Measurements from ENCODE around the gene C10orf120. TPM values are rescaled to one million over a fixed set of nuclear protein-coding genes. Genes with fewer than 3 reads are reported as not detected.

The C10orf120 gene
- polyA plus RNA-seq, 3 donors: not detected

DNA sequence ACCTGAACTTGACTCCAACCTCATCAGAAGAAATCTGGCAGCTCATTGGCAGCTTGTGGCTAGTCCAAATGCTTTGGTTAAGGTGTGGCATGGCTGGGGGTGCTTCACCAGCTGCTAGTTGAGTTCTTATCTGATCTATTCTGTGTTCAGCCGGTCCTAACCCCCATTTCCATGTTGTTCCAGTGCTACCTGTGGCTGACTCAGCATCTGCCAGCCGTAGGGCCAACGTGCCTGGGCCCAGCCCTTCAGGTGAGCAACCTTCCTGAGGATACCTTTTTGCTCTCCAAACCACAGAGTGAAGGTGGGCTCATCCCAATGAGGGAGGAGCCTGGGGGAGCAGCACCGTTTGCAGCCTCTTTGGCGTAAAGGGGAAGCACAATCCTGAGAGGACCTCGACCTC, 46.8 kb upstream of the C10orf120 start:
- no peaks in the 10 kb centered on the region for H3K27me3 ChIP-seq (ENCODE audit: control insufficient read depth in 2 of 2, insufficient read depth in 2 of 2, low read length in 2 of 2)
- H3K4me2 ChIP-seq (replicated peaks; ENCODE audit: extremely low read depth, low read length, poor library complexity, severe bottlenecking): no peak overlapping the region
- no peak for DNase-seq
- no peak overlapping the region for H3K27ac ChIP-seq (ENCODE audit: low read depth in 1 of 2, low read length in 2 of 2)
- Mint-ChIP-seq H3K4me1 (no peaks in the 10 kb centered on the region), H3K27ac (no peak overlapping the region), H3K27me3 (ENCODE audit: low read depth in 3 of 3) (peaks cover 2 to 4% (median 2%) of the 10 kb centered on the region in 3 donors), H3K4me3 (no peak overlapping the region), H3K36me3 (no peaks in the 10 kb centered on the region), H3K9me3 (peaks cover 0 to 1% (median 0%) of the 10 kb centered on the region in 7 donors)
- no peaks in the 10 kb centered on the region for H3K4me1 ChIP-seq (ENCODE audit: control insufficient read depth in 1 of 2, insufficient read depth in 2 of 2, low read length in 2 of 2)
- WGBS (ENCODE audit: insufficient coverage): 72% methylated on average over 4 of the region's 6 CpGs
- H3K9me3 ChIP-seq (replicated peaks in 1 of 2; ENCODE audit: control insufficient read depth in 1 of 2, insufficient read depth in 1 of 2, low read length in 2 of 2): no peaks in the 10 kb centered on the region
- no peaks in the 10 kb centered on the region for H4K20me1 ChIP-seq (ENCODE audit: insufficient read depth, low read length)
- TF ChIP-seq, protein P1, sequence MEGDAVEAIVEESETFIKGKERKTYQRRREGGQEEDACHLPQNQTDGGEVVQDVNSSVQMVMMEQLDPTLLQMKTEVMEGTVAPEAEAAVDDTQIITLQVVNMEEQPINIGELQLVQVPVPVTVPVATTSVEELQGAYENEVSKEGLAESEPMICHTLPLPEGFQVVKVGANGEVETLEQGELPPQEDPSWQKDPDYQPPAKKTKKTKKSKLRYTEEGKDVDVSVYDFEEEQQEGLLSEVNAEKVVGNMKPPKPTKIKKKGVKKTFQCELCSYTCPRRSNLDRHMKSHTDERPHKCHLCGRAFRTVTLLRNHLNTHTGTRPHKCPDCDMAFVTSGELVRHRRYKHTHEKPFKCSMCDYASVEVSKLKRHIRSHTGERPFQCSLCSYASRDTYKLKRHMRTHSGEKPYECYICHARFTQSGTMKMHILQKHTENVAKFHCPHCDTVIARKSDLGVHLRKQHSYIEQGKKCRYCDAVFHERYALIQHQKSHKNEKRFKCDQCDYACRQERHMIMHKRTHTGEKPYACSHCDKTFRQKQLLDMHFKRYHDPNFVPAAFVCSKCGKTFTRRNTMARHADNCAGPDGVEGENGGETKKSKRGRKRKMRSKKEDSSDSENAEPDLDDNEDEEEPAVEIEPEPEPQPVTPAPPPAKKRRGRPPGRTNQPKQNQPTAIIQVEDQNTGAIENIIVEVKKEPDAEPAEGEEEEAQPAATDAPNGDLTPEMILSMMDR (IDR thresholded peaks at IDR 0.05): no peak
- intact Hi-C loops (cut with micrococcal nuclease): no loop called here
- H2AFZ ChIP-seq (ENCODE audit: insufficient read depth, low read depth, low read length, poor library complexity, severe bottlenecking): no peak overlapping the region
- H3K4me3 ChIP-seq (replicated peaks in 1 of 3; ENCODE audit: low read depth in 2 of 3, low read length in 3 of 3): no peak overlapping the region
- no peaks in the 10 kb centered on the region for H3K36me3 ChIP-seq (replicated peaks in 1 of 2; ENCODE audit: control insufficient read depth in 1 of 2, insufficient read depth in 2 of 2, low read length in 2 of 2)
- H3K9ac ChIP-seq (ENCODE audit: insufficient read depth, low read length, poor library complexity, severe bottlenecking): no peak overlapping the region
- H3K79me2 ChIP-seq (ENCODE audit: insufficient read depth, low read length): no peaks in the 10 kb centered on the region

DNA sequence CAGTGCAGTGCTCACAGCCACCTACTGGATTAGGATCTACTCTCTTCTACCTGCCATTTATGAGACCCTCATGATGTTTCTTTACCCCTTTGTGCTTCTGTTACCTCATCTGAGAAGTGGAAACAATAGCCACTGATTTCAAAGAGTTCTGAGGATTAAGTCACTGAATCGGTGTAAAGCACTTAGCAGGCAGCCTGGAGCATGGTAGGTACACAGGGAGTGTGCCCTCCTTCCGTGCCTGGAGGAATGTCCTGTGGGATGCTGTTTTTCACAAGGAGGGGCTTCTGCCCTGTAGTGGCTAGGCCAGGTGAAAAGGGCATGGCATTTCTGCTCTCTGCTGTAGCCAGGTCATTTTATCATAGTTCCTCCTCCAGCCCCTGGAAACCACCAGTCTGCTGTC, 44.6 kb upstream of the C10orf120 start:
- H3K4me1 ChIP-seq (ENCODE audit: control insufficient read depth in 1 of 2, insufficient read depth in 2 of 2, low read length in 2 of 2): no peaks in the 10 kb centered on the region
- H4K20me1 ChIP-seq (ENCODE audit: insufficient read depth, low read length): no peaks in the 10 kb centered on the region
- DNase-seq: no peak
- H3K36me3 ChIP-seq (replicated peaks in 1 of 2; ENCODE audit: control insufficient read depth in 1 of 2, insufficient read depth in 2 of 2, low read length in 2 of 2): no peaks in the 10 kb centered on the region
- no peaks in the 10 kb centered on the region for H3K79me2 ChIP-seq (ENCODE audit: insufficient read depth, low read length)
- H3K9me3 Mint-ChIP-seq: no peaks in the 10 kb centered on the region
- H3K4me3 ChIP-seq (replicated peaks in 1 of 3; ENCODE audit: low read depth in 2 of 3, low read length in 3 of 3): no peak overlapping the region
- no peaks in the 10 kb centered on the region for H3K4me1 Mint-ChIP-seq
- no peak overlapping the region for H2AFZ ChIP-seq (ENCODE audit: insufficient read depth, low read depth, low read length, poor library complexity, severe bottlenecking)
- no peaks in the 10 kb centered on the region for H3K27me3 ChIP-seq (ENCODE audit: control insufficient read depth in 2 of 2, insufficient read depth in 2 of 2, low read length in 2 of 2)
- WGBS (ENCODE audit: insufficient coverage): 70% methylated on average over 2 of the region's 2 CpGs
- TF ChIP-seq, protein P1 (IDR thresholded peaks at IDR 0.05): no peak
- H3K27me3 Mint-ChIP-seq (ENCODE audit: low read depth in 3 of 3): peaks cover 0 to 2% (median 1%) of the 10 kb centered on the region in 3 donors
- H3K36me3 Mint-ChIP-seq: no peaks in the 10 kb centered on the region
- no peaks in the 10 kb centered on the region for H3K9me3 ChIP-seq (replicated peaks in 1 of 2; ENCODE audit: control insufficient read depth in 1 of 2, insufficient read depth in 1 of 2, low read length in 2 of 2)
- intact Hi-C loops (cut with micrococcal nuclease): no loop called here
- no peak overlapping the region for H3K9ac ChIP-seq (ENCODE audit: insufficient read depth, low read length, poor library complexity, severe bottlenecking)
- no peak overlapping the region for H3K27ac ChIP-seq (ENCODE audit: low read depth in 1 of 2, low read length in 2 of 2)
- H3K4me2 ChIP-seq (replicated peaks; ENCODE audit: extremely low read depth, low read length, poor library complexity, severe bottlenecking): no peak overlapping the region
- no peak overlapping the region for H3K4me3 Mint-ChIP-seq
- H3K27ac Mint-ChIP-seq: no peak overlapping the region
